Measurements from ENCODE around the gene PRKCD.

Gene PRKCD

GRCh38 chr3:53142986-53143385 is 18.0 kb upstream of the PRKCD start:
- H3K9me3 ChIP-seq (ENCODE audit: severe bottlenecking) = no peaks in the 10 kb centered on the region
- no peaks in the 10 kb centered on the region for H3K27me3 ChIP-seq (ENCODE audit: insufficient read depth, low read depth, severe bottlenecking)
- H3K27ac ChIP-seq = no peak overlapping the region; the same call in 1 of the 2 replicates
- no peak for DNase-seq
- no peak for TF ChIP-seq CTCF (IDR thresholded peaks at IDR 0.05; ENCODE audit: low read depth, low read length)
- no peaks in the 10 kb centered on the region for H3K36me3 ChIP-seq
- H3K4me3 ChIP-seq (ENCODE audit: low read depth, low read length) = no peak overlapping the region

GRCh38 chr3:53144446-53144845 is 16.6 kb upstream of the PRKCD start:
- TF ChIP-seq CTCF (IDR thresholded peaks at IDR 0.05; ENCODE audit: low read depth, low read length) = no peak
- peak overlapping the region; percentile 10 for H3K27ac ChIP-seq
- no peaks in the 10 kb centered on the region for H3K36me3 ChIP-seq
- no peaks in the 10 kb centered on the region for H3K9me3 ChIP-seq (ENCODE audit: severe bottlenecking)
- H3K4me3 ChIP-seq (ENCODE audit: low read depth, low read length) = no peak overlapping the region
- H3K27me3 ChIP-seq (ENCODE audit: insufficient read depth, low read depth, severe bottlenecking) = no peaks in the 10 kb centered on the region
- DNase-seq = peak; percentile 78

- TF ChIP-seq CTCF (IDR thresholded peaks at IDR 0.05; ENCODE audit: low read depth, low read length) = no peak
- H3K36me3 ChIP-seq = no peaks in the 10 kb centered on the region
- H3K27ac ChIP-seq = peak overlapping the region; percentile 10
- no peaks in the 10 kb centered on the region for H3K9me3 ChIP-seq (ENCODE audit: severe bottlenecking)
- no peaks in the 10 kb centered on the region for H3K27me3 ChIP-seq (ENCODE audit: insufficient read depth, low read depth, severe bottlenecking)
- DNase-seq = no peak
- H3K4me3 ChIP-seq (ENCODE audit: low read depth, low read length) = no peak overlapping the region
Measured at GRCh38 chr3:53144862-53145712, 15.9 kb upstream of the PRKCD start.

- H3K36me3 ChIP-seq = no peaks in the 10 kb centered on the region
- no peak for DNase-seq
- H3K27ac ChIP-seq = no peak overlapping the region; the same call in 1 of the 2 replicates
- H3K4me3 ChIP-seq (ENCODE audit: low read depth, low read length) = no peak overlapping the region
- H3K9me3 ChIP-seq (ENCODE audit: severe bottlenecking) = no peaks in the 10 kb centered on the region
- no peak for TF ChIP-seq CTCF (IDR thresholded peaks at IDR 0.05; ENCODE audit: low read depth, low read length)
- H3K27me3 ChIP-seq (ENCODE audit: insufficient read depth, low read depth, severe bottlenecking) = no peaks in the 10 kb centered on the region
Measured at GRCh38 chr3:53145713-53146080, 15.3 kb upstream of the PRKCD start.

GRCh38 chr3:53146319-53146891 is 14.6 kb upstream of the PRKCD start:
- no peak overlapping the region for H3K4me3 ChIP-seq (ENCODE audit: low read depth, low read length)
- TF ChIP-seq CTCF (IDR thresholded peaks at IDR 0.05; ENCODE audit: low read depth, low read length) = no peak

More at GRCh38 chr3:53146319-53146891, 14.6 kb upstream of the PRKCD start:
- Histone ChIP-seq H3K9me3 (ENCODE audit: severe bottlenecking) (no peaks in the 10 kb centered on the region), H3K27ac (peak overlapping the region; percentile 53), H3K27me3 (ENCODE audit: insufficient read depth, low read depth, severe bottlenecking) (no peaks in the 10 kb centered on the region), H3K36me3 (no peaks in the 10 kb centered on the region)
- DNase-seq = peak; percentile 46
